GM18507 (cell line): ENCODE measurements around the gene GINS1.
"Not testable (repeated sequence)": the region's sequence is repeated elsewhere in the genome, so short reads cannot be mapped to it uniquely, and the experiment has no call there.

ENCODE experiments used
- DNase-seq: peaks from one replicate; pipeline ENCODE4 v3.0.0; 2011; ENCODE audit warnings: low read depth; ENCODE audit not compliant: insufficient read length; ENCODE audit errors: extremely low spot score
- FAIRE-seq: peaks from 2 replicates; lab custom pipeline; 2011; peaks lifted over from hg19 to GRCh38; lab: Jason Lieb, UNC

Gene GINS1

DNA sequence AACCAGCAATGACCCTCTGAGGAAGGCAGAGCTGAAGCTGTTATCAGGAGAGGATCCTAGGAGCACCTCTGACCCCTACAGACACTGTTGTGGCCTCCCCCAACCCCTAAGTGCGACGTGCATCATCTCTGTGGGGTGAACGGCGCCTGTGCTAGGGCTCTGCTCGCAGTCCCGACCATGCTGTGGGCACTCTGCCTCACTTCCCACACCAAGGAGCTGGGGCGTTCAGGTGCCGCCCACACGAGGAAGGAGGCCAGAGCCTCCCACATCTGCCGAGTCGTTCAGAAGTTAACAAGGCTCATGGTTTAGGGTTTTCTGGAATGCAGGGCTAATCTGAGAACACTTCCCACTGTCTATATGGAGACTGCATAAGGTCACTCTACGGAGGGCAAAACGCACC is 62.1 kb downstream of the GINS1 start:
- DNase-seq (no peak), FAIRE-seq (no peak)

DNA sequence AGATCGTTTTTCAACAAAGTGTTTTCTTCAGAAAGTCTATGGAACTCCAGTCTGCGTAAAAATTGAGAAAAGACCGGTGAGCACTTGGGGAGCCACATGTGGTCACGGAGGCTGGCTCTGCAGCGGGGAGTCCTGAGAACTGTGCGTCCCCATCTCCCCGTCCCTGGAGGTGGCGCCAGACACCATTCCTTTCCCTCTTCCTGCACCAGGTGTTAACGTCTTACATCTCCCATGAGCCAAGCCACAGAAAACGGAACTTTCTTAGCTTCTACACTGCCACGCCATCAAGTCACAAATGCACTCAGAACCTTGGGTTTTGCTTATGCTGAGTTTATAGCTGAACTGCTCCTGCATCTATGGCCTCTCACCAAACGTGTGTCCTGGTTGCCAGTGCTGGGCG is 62.6 kb downstream of the GINS1 start:
- DNase-seq (peak; percentile 43), FAIRE-seq (peak; percentile 78)

DNA sequence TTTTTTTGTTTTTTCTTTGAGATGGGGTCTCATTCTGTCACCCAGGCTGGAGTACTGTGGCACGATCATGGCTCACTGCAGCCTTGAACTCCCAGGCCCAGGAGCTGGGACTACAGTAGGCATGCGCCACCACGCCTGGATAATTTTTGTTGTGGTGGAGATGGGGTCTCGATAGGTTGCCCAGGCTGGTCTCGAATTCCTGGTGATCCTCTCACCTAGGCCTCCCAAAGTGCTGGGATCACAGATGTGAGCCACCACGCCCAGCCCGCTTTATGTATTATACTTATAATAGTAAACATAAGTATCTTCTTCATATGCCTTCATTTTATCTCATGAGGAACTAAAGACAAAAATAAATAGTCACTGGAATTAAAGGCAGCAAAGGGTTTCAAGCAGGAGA is 63.5 kb downstream of the GINS1 start:
- FAIRE-seq (no peak), DNase-seq (no peak)

DNA sequence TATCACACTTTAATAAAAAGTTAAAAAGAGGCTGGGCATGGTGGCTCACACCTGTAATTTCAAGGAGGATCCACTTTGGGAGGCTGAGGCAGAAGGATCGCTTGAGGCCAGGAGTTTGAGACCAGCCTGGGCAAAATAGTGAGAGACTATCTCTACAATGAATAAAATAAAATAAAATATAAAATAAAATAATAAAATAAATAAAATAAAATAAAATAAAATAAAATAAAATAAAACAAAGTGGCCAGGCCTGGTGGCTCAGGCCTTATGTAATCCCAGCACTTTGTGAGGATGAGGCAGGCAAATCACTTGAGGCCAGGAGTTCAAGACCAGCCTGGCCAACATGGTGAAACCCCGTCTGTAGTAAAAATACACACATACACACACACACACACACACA is 65.8 kb downstream of the GINS1 start:
- not testable (repeated sequence) for DNase-seq, FAIRE-seq

DNA sequence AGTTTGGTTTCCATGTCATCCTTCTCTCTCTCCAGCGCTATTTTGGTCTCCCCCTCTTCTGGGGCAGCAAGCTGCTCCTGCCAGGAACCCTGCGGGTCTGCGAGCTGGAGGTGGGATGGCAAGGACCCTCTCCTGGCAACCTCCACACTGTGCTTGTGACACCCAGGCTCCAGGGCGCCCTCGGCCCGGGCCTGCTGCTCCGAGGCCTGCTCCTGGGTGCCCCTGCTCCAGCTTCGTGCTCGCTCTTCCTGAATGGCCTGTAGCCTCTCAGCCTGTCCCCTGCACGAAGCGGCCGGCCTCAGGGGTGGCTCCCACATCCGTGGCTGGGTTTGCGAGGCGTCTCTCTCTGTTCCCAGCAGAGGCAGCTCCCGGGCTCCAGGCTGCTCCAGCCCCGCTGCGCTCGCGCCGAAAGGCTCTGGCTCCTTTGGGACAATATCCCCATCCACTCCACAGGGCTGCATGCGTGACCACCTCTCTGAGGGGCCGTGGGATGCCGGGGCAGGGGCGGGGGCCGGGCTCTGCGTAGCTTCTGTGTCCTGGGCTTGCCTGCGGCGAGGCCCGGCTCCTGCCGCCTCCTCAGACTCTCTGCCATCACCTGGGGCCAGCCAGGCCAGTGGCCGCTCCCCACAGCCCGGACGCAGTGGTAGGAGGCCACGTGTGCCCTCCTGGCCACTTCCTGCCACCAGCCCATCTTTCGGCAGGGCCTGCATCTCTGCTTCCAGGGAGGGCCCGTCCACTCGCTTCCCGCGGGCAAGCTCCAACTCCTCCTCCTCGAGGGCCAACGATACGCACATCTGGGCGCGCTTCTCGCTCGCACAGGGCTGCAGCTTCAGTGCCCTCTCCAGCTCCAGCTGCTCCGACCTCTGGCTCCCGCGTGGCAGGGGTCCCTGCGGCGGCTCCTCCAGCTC is 68.9 kb downstream of the GINS1 start:
- FAIRE-seq (no peak), DNase-seq (no peak)

DNA sequence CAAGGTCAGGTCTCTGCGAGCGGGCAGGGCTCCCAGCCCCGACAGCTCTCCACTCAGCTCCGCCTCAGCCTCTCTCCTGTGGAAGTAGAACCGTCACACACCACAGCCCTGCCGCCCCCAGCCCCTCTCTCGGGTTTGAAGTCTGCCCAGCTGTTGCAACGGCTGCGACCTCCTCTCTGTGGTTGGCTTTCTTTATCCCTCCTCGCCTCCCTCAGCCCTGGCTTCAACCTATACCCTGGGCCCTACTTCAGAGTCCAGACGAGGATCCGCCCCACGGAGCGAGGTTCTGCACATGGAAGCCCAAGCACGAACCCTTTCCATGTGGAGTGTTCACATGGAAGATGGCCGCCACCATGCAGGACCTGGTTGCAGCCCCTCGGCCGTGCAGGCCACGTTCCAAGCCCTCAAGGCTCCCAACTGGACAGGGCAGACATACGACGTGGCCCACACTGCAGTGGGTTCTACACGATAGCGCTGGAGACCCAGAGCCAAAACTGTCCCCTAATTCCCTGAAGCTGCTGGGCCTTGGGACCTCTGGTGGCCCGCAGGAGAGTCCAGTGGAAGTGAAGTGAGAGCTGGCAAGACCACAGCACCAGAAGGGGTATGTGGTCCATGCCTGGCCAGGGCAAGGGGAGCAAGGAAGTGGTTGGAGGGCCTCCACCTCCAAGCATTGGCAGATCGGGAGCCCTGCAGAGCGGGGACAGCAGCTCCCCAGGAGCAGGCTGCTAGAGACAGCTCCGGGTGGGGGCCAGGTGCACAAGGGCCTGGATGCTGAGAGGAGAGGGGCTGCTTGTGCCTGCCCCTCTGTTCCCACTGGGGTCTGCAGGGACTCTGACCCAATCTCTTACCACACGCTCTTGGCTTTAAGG is 69.8 kb downstream of the GINS1 start:
- FAIRE-seq, result no peak
- no peak for DNase-seq

DNA sequence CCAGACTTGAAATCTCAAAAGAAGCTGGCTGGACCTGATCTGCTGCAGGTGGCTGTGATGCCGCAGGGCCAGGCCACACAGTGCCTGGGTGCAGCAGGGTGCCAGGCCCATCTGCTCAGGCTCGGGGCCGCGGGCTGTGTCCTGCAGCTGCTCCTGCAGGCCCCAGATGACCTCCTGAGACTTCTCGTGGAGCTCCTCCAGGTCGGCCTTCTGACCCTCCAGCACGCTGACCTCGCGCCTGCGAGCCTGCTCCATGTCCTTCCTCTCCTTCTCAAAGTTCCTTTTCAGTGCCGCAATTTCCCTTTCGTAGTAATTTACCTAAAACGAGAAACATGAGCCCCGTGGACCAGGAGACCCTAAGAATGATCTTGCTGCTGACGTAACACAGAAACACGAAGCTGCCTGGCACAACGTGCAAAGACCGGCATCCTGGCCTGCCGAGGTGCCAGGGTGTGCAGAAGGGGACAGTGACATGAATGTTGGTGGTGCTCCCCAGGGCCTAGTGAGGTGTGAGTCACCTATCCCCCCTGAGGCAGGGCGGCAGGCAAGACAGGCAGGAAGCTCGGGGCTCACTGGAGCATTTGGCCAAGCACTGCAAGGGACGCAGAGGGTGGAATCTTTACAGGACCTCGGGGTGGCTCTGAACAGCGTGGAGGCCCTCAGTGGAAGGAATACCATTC is 71.6 kb downstream of the GINS1 start:
- DNase-seq (no peak), FAIRE-seq (no peak)

DNA sequence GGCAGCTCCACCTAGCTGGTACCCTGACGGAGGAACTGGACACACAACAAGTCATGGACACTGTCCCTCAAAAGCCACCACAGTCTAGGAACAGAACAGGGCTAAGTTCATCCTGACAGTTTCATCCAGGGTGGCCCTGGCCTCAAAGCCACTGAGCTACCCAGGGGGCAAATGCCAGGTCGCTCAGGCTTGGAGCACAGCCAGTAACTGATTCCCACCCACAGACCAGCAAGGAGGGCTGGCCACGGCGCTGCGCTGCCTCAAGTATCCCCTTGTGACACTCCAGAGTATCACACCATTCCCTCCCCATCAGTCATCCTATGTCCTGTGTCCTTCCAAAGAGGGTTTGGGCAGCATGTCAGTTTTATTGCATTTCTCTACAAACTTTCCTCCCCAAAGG is 72.2 kb downstream of the GINS1 start:
- DNase-seq, result no peak
- FAIRE-seq, result no peak

DNA sequence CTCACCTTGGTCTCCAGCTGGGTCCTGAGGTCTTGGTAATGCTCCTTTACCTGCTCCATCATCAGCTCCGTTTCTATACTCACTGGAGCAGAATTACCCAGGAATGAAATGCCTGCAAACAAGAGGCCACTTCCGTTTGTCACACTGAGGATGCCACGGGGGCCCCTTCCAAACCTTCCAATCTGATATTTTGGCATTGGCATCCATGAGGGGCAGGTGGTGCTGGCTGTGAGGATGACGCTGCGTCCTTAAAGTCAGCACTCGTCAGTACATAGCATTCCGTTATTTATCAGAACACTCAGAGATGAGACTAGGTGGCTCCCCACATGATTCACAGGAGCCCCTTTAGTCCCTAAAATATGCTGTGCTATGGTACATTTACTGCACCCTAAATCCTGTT is 72.7 kb downstream of the GINS1 start:
- DNase-seq, result no peak
- no peak for FAIRE-seq

DNA sequence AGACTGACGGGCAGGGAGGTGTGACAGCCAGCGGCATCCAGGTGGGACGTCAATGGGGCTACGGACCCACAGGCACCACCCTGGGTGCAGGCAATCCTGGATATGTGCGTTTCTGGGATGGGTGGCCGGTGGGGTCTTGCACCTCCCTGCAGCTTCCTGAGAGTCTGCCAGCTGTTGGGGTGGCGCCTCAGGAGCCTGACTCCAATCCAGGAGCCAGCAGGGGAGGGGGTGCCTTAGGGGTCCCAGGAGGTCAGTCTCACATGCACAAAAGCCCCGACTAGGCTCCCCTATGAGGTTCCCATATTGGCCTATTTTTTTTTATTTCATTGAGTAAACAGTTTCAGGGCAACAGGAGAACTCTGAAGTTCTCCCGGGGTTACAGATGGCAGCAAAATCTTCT is 73.3 kb downstream of the GINS1 start:
- no peak for DNase-seq

DNA sequence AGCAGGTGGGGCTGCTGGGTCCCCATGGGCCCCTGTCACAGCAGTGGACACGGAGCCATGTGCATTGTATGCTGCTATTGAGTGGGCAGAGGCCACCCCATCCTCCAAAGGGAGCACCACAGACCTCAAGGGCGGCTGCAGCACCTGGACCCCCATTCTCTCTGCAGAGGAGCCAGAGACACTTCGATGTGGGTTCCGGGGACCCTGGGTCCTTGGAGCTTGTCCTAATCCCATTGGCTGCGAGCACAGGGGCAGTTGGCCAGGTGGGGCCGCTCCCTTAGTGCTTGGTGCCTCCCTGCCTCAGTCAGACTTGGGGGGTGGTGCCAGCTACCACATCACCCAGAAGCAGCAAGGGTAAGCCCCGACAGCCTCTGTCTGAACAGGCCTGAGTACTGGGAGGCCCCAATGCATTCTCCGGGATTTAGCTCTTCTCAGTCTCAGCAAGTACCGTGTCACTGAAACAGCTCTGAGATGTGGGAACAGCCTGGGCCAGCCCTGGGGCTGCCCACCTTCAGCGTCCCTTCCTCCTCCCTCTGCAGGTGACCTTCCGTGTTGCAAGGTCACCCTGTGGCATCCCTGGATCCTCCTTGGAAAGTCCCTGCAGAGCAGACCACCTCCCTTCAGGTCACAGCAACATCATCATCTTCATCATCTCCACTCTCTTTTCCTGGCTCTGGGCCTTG is 73.9 kb downstream of the GINS1 start:
- no peak for FAIRE-seq
- no peak for DNase-seq

More for the DNA sequence above, 73.3 kb downstream of the GINS1 start:
- no peak for FAIRE-seq

DNA sequence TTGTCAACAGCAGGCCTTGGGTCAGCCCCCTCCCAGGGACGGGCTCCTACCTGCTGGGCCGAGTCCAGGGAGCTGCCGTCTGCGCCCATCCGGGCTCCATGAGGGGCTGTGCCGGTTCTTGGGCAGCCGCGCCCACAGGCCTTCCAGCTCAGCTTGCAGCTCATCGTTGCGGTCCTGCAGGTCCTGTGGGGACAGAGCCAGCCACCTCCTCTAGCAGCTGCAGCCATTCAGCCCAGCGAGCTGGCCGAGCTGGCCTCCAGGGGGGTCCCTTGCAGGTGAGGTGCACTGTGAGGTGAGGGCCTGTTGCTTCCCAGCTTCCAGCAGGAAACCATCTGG is 74.4 kb downstream of the GINS1 start:
- FAIRE-seq, result no peak

DNA sequence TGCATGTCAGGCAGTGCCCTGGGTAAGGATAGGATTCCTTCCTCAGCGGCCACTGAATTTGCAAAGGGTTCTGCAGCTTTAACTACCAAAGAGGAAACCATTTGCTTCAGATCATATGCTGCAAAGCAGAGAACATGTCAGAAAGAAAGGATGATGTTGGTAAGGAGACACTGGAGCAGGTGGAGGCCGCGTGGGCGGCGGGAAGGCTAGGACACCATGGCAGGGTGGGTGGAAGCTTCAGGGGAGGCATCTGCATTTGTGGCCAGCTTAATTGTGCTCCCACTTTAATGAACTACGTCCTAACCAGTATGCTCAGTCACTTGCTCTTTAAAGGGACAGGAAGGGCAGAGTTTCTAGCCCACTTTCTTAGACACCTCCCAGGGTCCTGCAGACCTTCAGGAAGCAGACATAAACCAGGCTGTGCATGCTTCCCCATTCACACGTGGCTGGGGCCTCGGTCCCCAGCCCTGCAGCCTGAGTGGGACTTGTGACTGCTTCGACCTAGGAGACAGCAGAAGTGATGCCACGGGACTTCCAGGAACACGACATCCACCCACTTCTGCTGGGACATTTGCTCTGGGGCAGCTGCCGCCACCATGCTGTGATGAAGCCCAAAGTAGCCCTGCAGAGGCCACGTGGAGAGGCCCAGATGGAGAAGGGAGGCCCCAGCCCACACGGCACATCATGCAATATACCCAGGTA is 76.1 kb downstream of the GINS1 start:
- DNase-seq, result no peak
- FAIRE-seq, result no peak

More for the DNA sequence above, 74.4 kb downstream of the GINS1 start:
- no peak for DNase-seq

DNA sequence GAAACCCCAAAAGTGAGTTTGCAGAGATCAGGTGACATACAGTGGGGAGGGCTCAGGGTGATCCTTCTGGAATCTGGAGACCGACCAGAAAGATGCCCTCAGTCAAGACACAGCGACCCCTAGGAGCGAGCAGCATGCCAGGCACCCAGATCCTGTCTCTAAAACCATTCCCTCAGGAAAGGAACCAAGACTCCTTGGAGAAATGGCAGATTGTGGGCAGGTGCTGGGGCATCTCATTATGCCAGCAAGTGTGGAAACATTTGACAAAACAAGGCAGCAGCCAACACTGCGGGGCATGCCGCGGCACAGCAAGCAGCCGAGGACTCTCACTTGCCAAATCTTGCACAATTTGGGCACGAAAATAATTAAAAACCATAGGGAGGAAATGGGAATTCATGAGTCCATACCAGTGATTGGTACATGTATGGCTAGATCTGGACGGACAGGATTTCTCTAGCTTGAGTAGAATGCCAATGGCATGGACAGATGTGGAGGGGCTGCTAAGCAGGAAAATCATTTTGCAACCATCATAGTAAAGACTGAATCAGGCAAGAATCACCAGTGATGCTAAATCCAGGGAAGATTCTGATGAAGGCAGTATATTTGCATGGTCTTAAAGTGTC is 76.9 kb downstream of the GINS1 start:
- no peak for DNase-seq
- FAIRE-seq, result no peak

DNA sequence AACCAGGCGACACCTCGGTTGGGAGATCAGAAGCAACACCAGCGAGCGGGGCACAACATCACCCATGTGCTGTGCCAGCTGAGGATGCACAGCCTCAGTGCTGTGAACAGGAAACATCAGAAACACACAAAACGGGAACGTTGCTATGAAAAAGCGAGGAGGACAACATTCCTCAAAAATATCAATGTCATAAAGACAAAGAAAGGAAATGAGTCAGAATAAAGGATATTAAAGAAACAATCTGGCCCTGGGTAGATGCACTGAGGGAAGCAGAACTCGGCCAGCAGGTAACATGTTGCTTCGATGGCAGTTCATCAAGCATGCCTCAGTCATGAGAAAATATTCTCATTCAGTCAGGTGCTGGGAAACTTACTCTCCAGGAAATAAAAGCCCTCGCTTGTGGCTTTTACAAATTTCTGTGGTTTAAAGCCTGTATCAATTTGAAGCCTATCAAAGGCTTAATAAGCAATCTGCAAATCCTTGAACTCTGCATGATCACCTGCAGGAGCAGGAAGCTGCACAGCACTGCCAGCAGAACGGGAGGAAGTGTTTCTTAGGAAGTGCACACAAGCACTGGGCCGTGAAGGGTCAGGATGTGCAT is 77.5 kb downstream of the GINS1 start:
- DNase-seq, result no peak
- peak; percentile 49 for FAIRE-seq

DNA sequence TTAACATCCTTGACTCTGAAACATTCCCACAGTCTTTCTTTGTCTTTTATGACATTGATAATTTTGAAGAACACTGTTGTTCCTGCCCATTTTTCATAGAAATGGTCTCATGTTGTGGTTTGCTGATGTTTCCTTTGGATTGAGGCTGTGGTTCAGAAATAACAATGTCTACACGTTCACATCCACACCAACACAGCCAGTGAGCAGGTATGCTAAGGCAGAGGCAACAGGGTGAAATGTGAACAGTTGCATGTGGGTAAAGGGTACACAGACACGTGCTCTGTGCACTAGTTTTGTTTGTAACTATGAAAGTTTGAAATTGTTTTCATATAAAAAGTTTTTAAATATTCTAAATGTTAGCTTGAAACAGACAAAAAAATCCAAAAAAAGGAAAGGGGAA is 78.4 kb downstream of the GINS1 start:
- FAIRE-seq, result no peak

DNA sequence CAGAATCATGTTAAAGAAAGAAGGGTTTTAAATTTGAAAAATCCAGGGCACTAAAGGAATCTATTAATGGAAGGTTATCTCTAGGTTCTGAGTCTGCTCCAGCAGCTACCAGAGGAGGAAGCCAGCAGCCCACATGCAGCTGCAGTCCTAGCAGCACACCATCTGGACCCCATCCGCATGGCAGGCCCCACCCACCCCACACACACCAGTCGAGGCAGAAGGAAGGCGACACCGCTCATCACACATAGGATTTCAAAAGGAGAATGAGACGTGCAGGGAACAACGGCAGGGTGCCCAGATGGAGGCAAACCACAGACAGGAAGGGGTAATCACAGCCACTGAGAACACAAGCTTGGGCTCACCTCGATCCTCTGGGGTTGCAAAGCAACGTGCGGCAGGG is 78.9 kb downstream of the GINS1 start:
- DNase-seq (no peak), FAIRE-seq (peak; percentile 38)

More for the DNA sequence above, 78.4 kb downstream of the GINS1 start:
- no peak for DNase-seq

DNA sequence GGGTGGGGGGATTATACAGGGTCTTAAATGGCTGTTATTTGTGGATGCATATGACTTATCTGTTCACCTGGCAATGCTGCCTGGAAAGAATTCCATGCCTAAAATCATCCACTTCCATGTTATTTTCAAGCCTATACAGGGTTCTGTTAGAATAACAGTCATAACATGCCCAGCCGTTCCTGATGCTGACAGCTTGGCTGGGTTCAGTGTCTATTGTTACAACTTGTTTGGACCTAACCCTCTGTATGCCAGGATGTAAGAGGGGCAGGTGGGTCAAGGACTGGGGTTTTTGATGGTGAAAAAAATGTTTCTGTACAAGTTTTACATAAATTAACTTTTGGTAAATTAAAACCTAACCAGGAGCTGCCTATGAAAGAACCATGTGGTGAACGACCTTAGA is 79.8 kb downstream of the GINS1 start:
- DNase-seq (no peak), FAIRE-seq (peak; percentile 5)
